Stimulated activated CD4-positive, alpha-beta T cell treated with anti-CD3 and anti-CD28 coated beads, Interleukin-15, amount 100 ng/mL, for 24 hours (primary cell): Measurements from ENCODE around the gene LRCH1.

Experiments used
- DNase-seq: peaks from one replicate; pipeline ENCODE4 v3.0.0-alpha.2; 2020

LRCH1 gene

GRCh38 chr13:46536341-46536740 lies 16.6 kb upstream of the LRCH1 start:
- no peak for DNase-seq

GRCh38 chr13:46539231-46539630 lies 13.7 kb upstream of the LRCH1 start:
- DNase-seq, result no peak

GRCh38 chr13:46541210-46541609 lies 11.8 kb upstream of the LRCH1 start:
- DNase-seq, result no peak

GRCh38 chr13:46542833-46543232 lies 10.1 kb upstream of the LRCH1 start:
- no peak for DNase-seq

- DNase-seq, result no peak
Observed at GRCh38 chr13:46543287-46543686, 9.7 kb upstream of the LRCH1 start.

- no peak for DNase-seq
Observed at GRCh38 chr13:46544208-46544607, 8.8 kb upstream of the LRCH1 start.

- no peak for DNase-seq
Observed at GRCh38 chr13:46544811-46545210, 8.2 kb upstream of the LRCH1 start.

- no peak for DNase-seq
Observed at GRCh38 chr13:46546084-46546768, 6.7 kb upstream of the LRCH1 start.

GRCh38 chr13:46550822-46551221 lies 2.1 kb upstream of the LRCH1 start:
- no peak for DNase-seq

GRCh38 chr13:46551410-46552302 lies 1.3 kb upstream of the LRCH1 start:
- DNase-seq, result peak; percentile 80

- peak; percentile 16 for DNase-seq
Observed at GRCh38 chr13:46552303-46552682, 677 bp upstream of the LRCH1 start.

GRCh38 chr13:46553521-46553885 lies 533 bp downstream of the LRCH1 start:
- DNase-seq, result no peak

- peak; percentile 81 for DNase-seq
Observed at GRCh38 chr13:46553886-46554858, 1.2 kb downstream of the LRCH1 start.

GRCh38 chr13:46554951-46555350 lies 2.0 kb downstream of the LRCH1 start:
- DNase-seq, result no peak

GRCh38 chr13:46555722-46556417 lies 2.9 kb downstream of the LRCH1 start:
- DNase-seq, result no peak

- DNase-seq, result no peak
Observed at GRCh38 chr13:46556418-46556779, 3.4 kb downstream of the LRCH1 start.

GRCh38 chr13:46559272-46559805 lies 6.4 kb downstream of the LRCH1 start:
- DNase-seq, result no peak

- DNase-seq, result no peak
Observed at GRCh38 chr13:46560778-46561177, 7.8 kb downstream of the LRCH1 start.

- DNase-seq, result no peak
Observed at GRCh38 chr13:46561286-46561685, 8.3 kb downstream of the LRCH1 start.

GRCh38 chr13:46561691-46562090 lies 8.7 kb downstream of the LRCH1 start:
- DNase-seq, result no peak

- no peak for DNase-seq
Observed at GRCh38 chr13:46562152-46562551, 9.2 kb downstream of the LRCH1 start.

GRCh38 chr13:46562581-46562980 lies 9.6 kb downstream of the LRCH1 start:
- no peak for DNase-seq
